ENCODE data around the gene DRICH1. TPM values are rescaled to one million over a fixed set of nuclear protein-coding genes. Genes with fewer than 3 reads are reported as not detected.
"Not testable (repeated sequence)": the region's sequence is repeated elsewhere in the genome, so short reads cannot be mapped to it uniquely, and the experiment has no call there.

Gene DRICH1
- polyA plus RNA-seq, 2 of the 4 experiments (the other 2 are of a cell fraction) = 0.58 to 0.85 TPM

DNA sequence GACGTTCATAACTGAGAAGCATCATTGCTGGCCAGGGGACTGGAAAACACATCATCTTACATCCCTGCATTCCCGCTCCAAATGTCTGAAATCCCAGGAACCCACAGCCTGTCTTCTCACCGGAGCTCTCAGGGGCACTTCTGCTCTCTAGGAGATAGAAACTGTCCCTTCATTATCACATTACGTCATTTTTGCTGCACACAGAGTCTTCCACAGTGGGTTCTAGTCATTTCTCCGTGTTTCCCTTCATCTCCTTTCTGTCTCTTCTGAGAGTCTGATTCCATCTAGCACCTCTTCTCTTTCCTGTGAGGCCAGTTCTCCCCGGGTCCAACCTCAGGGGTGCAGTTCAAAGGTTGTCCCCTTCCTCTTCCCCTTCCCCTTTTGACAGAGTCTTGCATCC is 36.2 kb downstream of the DRICH1 start:
- H3K4me3 ChIP-seq; DNase-seq (ENCODE audit: low read depth in 1 of 2, low spot score in 1 of 2); FAIRE-seq; H3K27ac ChIP-seq; CTCF ChIA-PET; ATAC-seq; POLR2A ChIA-PET; H3K9me3 ChIP-seq; H3K4me2 ChIP-seq; H3K4me1 ChIP-seq: not testable (repeated sequence)
- WGBS (ENCODE audit: missing lambda C conversion rate) = 11% methylated on average over 6 of the region's 6 CpGs

DNA sequence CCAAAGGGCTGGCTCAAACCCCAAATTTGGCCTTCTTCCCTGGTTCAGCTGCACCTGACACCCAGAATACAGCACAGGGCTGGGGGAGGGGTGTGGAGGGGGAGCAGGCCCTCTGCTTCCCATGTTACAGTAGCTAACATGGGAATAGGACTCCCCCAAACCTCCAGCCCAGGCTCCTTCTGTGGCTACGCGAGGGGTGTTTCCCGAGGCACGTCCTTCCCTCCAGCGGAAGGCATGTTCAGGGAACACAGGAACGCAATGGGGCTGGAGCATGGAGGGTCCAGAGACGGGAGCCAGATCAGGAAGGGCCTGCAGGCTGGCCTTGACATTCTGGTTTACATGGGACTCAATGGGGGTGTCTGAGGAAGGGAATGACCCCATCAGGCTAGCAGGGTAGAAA is 40.3 kb downstream of the DRICH1 start:
- DNase-seq (ENCODE audit: low read depth in 1 of 2, low spot score in 1 of 2) (no peak), FAIRE-seq (no peak), ATAC-seq (no peak)
- ChIA-PET POLR2A (no interaction called here), CTCF (interaction anchor here (0.8 to 1.8 kb wide), 20 partner anchors 8 to 277 kb away, joined by 3 to 11 read pairs (median 4); partner anchors contain the start of gene IGLL1)
- H3K4me3 ChIP-seq = no peak overlapping the region
- no peak for TF ChIP-seq SREBF2 (IDR thresholded peaks at IDR 0.05)
- TF ChIP-seq JUNB (IDR thresholded peaks at IDR 0.05) = no peak
- no peak for TF ChIP-seq RFX5 (IDR thresholded peaks at IDR 0.05)
- no peak for TF ChIP-seq FOSB (CRISPR knock-in tag; IDR thresholded peaks at IDR 0.05)
- no peaks in the 10 kb centered on the region for H3K4me1 ChIP-seq
- WGBS (ENCODE audit: missing lambda C conversion rate) = 73% methylated on average over 7 of the region's 7 CpGs
- no peak overlapping the region for H3K27ac ChIP-seq
- H3K9me3 ChIP-seq = no peaks in the 10 kb centered on the region
- H3K4me2 ChIP-seq = no peak overlapping the region

DNA sequence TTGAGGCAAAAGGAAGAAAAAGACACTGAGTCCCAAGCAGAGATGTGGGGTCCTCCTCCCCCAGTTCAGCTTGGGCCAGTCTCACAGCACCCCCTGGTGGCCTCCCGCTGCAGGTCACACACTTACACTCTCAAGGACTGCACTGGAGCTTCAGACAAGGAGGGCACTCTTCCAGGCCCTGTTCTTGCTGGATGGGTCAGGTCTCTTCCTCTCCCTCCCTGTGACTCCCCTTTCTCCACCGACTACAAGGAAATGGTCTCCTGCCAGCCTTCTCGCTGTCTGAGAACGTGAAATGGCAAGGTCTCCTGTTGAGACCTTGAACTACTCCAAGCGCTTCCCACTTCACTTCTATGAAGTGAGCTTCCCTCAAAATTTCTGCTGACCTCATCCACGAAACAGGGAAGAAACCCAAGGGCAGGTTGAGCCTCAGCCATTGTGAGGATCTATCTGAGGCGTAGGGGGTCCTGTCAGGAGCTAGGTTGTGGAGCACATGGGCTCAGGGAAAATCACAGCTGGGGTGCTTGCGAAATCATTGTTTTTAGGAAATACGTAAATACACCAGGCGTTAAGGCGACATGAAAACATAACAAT is 40.8 kb downstream of the DRICH1 start:
- ATAC-seq (peak; percentile 87 to 98), DNase-seq (ENCODE audit: low read depth in 1 of 2, low spot score in 1 of 2) (peak; percentile 38 to 62), FAIRE-seq (no peak)
- POLR2A ChIA-PET = no interaction called here
- Histone ChIP-seq H3K4me3 (no peak overlapping the region), H3K4me1 (no peaks in the 10 kb centered on the region), H3K4me2 (no peak overlapping the region), H3K27ac (no peak overlapping the region), H3K9me3 (no peaks in the 10 kb centered on the region)
- CTCF ChIA-PET = interaction anchor here (0.6 to 1.8 kb wide), 22 partner anchors 9 to 277 kb away, joined by 3 to 11 read pairs (median 4); partner anchors contain the start of gene IGLL1
- peak; percentile 72 for TF ChIP-seq SMC3 (IDR thresholded peaks at IDR 0.05)
- peak; percentile 74 to 88 for TF ChIP-seq RAD21 (conservative IDR thresholded peaks at IDR 0.05 in 1 of 2, IDR thresholded peaks at IDR 0.05 in 1 of 2)
- TF ChIP-seq, protein P1, sequence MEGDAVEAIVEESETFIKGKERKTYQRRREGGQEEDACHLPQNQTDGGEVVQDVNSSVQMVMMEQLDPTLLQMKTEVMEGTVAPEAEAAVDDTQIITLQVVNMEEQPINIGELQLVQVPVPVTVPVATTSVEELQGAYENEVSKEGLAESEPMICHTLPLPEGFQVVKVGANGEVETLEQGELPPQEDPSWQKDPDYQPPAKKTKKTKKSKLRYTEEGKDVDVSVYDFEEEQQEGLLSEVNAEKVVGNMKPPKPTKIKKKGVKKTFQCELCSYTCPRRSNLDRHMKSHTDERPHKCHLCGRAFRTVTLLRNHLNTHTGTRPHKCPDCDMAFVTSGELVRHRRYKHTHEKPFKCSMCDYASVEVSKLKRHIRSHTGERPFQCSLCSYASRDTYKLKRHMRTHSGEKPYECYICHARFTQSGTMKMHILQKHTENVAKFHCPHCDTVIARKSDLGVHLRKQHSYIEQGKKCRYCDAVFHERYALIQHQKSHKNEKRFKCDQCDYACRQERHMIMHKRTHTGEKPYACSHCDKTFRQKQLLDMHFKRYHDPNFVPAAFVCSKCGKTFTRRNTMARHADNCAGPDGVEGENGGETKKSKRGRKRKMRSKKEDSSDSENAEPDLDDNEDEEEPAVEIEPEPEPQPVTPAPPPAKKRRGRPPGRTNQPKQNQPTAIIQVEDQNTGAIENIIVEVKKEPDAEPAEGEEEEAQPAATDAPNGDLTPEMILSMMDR (IDR thresholded peaks at IDR 0.05) = peak; percentile 69
- TF ChIP-seq CHD4 (IDR thresholded peaks at IDR 0.05; ENCODE audit: borderline replicate concordance) = no peak
- TF ChIP-seq CEBPB (IDR thresholded peaks at IDR 0.05) = peak in 1 of 2 experiments; percentile 24; a peak in 2 of 4 replicates
- WGBS (ENCODE audit: missing lambda C conversion rate) = 43% methylated on average over 11 of the region's 11 CpGs

DNA sequence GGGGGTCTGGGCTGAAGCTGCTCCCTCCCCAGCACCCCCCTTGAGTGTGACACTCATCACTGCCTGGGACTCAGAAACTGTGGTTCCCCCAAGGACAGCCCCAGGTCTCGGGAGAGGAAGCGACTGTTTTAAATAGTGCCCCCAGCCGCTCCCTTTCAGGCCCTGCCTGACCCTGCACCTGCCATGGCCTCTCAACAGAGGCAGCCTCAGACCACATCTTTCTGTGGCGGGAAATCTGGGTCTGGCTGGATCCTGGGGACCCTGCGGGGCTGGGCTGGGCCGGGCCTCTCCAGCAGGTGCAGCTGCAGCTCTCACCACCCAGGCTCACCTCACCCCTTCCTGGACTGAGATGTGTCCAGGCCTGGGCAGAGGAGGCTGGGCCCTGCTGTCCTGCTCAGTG is 48.3 kb downstream of the DRICH1 start:
- ATAC-seq (0 out of 6 replicates have a peak, but pooled peaks of 1 of the 2 experiments have one; percentile 34), FAIRE-seq (no peak), DNase-seq (ENCODE audit: low read depth in 1 of 2, low spot score in 1 of 2) (no peak)
- Histone ChIP-seq H3K4me2 (no peak overlapping the region), H3K9me3 (no peaks in the 10 kb centered on the region), H3K4me3 (no peak overlapping the region), H3K4me1 (no peaks in the 10 kb centered on the region), H3K27ac (no peak overlapping the region)
- ChIA-PET POLR2A (interaction anchor here (0.6 kb wide), 1 partner anchor 114 kb away, joined by 3 read pairs; no protein-coding TSS in a partner anchor), CTCF (interaction anchor here (1.1 to 2.7 kb wide), 2 partner anchors 8 to 25 kb away, joined by 5 to 11 read pairs; no protein-coding TSS in a partner anchor)
- TF ChIP-seq NFE2L2 (conservative IDR thresholded peaks at IDR 0.05; ENCODE audit: low read length) (no peak), KDM5A (IDR thresholded peaks at IDR 0.05) (no peak), BHLHE40 (IDR thresholded peaks at IDR 0.05; ENCODE audit: low read depth, low read length) (no peak)
- no CpG with 5 or more reads among the region's 6 CpGs for WGBS (ENCODE audit: missing lambda C conversion rate)

DNA sequence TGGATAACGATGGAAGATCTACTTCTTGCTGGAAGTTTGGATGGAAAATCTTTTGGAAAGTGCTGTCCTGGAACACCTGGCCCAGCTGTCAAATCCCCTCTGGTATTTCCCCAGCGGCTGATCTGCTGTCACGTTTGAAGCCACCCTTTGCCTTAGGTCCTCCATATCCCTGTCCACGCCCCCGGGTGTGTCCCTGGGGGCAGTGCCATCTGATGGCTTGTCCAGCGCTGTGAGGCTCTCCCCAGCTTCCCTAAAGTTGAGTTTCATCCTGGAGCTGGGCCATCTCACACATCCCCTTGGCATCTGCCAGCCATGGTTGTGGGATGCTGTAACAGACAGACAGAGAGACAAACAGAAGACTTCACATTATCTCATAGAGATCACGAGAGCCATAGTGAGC is 49.0 kb downstream of the DRICH1 start:
- TF ChIP-seq, protein P2, sequence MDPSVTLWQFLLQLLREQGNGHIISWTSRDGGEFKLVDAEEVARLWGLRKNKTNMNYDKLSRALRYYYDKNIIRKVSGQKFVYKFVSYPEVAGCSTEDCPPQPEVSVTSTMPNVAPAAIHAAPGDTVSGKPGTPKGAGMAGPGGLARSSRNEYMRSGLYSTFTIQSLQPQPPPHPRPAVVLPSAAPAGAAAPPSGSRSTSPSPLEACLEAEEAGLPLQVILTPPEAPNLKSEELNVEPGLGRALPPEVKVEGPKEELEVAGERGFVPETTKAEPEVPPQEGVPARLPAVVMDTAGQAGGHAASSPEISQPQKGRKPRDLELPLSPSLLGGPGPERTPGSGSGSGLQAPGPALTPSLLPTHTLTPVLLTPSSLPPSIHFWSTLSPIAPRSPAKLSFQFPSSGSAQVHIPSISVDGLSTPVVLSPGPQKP (IDR thresholded peaks at IDR 0.05; ENCODE audit: low read depth, low read length) = no peak
- TF ChIP-seq ZNF302 (CRISPR knock-in tag; IDR thresholded peaks at IDR 0.05) = no peak
- TF ChIP-seq, protein P3, sequence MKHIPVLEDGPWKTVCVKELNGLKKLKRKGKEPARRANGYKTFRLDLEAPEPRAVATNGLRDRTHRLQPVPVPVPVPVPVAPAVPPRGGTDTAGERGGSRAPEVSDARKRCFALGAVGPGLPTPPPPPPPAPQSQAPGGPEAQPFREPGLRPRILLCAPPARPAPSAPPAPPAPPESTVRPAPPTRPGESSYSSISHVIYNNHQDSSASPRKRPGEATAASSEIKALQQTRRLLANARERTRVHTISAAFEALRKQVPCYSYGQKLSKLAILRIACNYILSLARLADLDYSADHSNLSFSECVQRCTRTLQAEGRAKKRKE (CRISPR knock-in tag; IDR thresholded peaks at IDR 0.05; ENCODE audit: low read depth) = no peak
- TF ChIP-seq ZC3H11A (IDR thresholded peaks at IDR 0.05) = no peak
- TF ChIP-seq PHF8 (IDR thresholded peaks at IDR 0.05; ENCODE audit: borderline replicate concordance, low read depth) = no peak
- TF ChIP-seq BHLHE40 (IDR thresholded peaks at IDR 0.05; ENCODE audit: low read depth, low read length) = no peak
- TF ChIP-seq, protein P4, sequence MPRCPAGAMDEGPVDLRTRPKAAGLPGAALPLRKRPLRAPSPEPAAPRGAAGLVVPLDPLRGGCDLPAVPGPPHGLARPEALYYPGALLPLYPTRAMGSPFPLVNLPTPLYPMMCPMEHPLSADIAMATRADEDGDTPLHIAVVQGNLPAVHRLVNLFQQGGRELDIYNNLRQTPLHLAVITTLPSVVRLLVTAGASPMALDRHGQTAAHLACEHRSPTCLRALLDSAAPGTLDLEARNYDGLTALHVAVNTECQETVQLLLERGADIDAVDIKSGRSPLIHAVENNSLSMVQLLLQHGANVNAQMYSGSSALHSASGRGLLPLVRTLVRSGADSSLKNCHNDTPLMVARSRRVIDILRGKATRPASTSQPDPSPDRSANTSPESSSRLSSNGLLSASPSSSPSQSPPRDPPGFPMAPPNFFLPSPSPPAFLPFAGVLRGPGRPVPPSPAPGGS (IDR thresholded peaks at IDR 0.05) = no peak
- no peak for FAIRE-seq
- no peak for ATAC-seq
- Histone ChIP-seq H3K4me3 (no peak overlapping the region), H3K4me2 (no peak overlapping the region), H3K9me3 (no peaks in the 10 kb centered on the region), H3K27ac (no peak overlapping the region), H3K4me1 (no peaks in the 10 kb centered on the region)
- WGBS (ENCODE audit: missing lambda C conversion rate) = 80% methylated on average over 7 of the region's 7 CpGs
- no peak for DNase-seq (ENCODE audit: low read depth in 1 of 2, low spot score in 1 of 2)
- ChIA-PET POLR2A (no interaction called here), CTCF (interaction anchor here (1.1 to 2.7 kb wide), 2 partner anchors 8 to 24 kb away, joined by 5 to 11 read pairs; no protein-coding TSS in a partner anchor)
